ENCODE results near the gene NMUR2. TPM values are rescaled to one million over a fixed set of nuclear protein-coding genes. Genes with fewer than 3 reads are reported as not detected.

Gene NMUR2, protein sequence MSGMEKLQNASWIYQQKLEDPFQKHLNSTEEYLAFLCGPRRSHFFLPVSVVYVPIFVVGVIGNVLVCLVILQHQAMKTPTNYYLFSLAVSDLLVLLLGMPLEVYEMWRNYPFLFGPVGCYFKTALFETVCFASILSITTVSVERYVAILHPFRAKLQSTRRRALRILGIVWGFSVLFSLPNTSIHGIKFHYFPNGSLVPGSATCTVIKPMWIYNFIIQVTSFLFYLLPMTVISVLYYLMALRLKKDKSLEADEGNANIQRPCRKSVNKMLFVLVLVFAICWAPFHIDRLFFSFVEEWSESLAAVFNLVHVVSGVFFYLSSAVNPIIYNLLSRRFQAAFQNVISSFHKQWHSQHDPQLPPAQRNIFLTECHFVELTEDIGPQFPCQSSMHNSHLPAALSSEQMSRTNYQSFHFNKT
- total RNA-seq: not detected

DNA sequence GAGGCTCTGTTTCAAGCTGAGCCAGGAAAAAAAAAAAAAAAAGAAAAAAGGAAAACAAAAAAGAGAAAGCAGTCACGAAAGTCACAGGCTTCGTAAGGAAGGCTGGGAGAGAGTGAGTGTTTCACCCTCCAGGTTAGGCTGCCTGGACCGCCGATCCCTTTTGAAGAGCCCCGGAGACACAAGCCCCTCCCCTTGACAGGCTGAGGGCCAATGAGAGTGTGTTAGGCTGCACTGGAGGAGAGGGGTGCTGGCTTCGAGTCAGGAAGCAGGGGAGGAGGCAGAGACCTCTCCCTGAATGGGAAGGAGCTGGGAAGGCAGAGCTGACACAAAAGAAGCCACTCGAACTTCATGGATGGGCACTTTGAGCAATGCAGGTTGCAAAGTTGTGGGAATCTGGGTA is at the start of gene NMUR2:
Gene NMUR2 (minus strand): TSS at position 135 of the 400 bp plus-strand sequence. CDS start 166 bp downstream, outside the sequence.
- no peak for DNase-seq

DNA sequence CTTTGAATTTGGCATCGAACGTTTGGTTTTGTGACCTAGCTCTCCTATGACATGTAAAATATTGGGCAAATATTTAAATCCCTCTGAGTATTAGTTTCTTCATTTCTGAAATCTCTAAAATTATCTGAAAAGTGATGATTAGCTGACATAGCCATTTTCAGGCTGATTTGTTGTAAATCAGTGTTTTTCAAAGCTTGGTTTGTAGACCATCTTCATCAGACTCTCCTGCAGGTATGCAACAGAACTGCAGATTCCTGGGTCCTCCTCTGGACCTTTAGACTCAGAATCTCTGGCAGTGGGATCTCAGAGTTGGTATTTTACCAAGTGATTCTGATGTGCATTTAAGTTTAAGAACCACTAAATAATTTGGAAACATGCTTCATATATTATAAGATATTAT is 38.9 kb upstream of the NMUR2 start:
- no peak for DNase-seq

DNA sequence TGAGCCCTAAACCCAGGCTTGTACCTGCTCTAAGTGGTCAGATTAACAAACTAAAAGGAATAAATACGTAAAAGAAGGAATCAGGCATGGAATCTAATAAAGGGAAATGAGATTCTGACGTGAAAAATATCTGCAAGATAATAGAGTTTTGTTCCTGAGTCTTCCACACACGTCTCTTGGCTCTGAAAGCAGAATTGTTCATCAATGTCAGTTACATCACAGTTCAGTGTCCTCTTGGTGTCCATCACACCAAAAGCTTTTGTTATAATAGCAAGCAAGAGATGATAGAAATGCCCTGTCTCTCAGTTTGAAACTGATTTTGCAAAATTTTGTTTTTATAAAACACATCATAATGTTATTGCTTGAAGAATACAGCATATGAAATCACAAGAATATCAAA is 34.7 kb upstream of the NMUR2 start:
- no peak for DNase-seq

DNA sequence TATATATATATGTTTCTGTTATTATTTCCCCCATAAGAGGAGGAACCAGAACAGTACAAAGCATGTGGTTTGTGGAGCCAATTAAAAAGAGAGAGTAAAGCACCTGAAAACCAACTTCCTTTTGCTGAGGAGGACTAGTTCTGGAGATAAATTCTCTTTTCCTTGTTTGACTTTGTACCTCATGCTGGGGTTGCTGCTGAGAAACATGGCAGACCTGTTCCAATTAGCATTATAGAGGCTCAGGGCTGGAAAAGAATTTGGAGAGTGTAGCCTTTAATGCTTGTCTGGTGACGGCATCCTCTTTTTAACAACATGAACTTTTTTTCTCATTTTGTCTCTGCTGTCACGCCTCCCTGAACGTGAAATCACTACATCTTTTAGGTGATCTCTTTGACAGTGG is 32.8 kb upstream of the NMUR2 start:
- no peak for DNase-seq

DNA sequence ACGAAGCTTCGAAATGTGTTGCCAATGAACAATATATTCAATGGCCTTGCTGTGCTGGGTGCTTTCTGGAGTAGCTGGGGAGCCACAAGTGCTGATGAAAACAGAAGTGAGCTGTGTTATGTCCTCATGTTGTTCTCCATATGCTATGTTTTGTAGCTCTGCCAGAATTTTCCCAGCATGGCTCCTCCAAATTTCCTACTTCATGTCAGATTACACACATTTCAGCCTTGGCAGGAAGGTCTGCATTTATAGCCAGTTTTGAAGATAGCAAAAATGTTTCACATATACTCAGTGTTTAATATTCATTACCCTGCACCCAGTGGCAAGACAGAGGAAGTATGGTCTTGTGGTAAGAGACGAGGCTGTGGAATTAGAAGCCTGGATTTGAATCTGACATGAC is 22.6 kb upstream of the NMUR2 start:
- no peak for DNase-seq

DNA sequence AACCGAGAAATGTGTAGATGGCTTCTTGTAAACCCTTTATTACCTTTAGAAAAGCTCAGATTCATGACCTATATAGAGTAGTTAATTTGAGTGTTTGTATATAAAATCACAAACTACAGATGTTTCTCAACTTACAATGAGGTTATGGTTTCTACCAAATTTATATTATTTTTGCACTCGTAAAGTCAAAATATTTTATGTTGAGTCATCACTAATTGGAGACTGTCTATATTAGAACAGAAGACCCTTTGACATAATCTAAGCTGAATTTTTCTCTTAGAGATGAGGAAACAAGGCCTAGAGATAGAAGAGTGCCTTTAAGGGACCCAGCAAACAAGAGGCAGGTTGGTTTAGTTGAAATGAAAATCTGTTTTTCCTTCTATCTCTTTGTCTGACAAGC is 20.0 kb upstream of the NMUR2 start:
- DNase-seq: no peak

DNA sequence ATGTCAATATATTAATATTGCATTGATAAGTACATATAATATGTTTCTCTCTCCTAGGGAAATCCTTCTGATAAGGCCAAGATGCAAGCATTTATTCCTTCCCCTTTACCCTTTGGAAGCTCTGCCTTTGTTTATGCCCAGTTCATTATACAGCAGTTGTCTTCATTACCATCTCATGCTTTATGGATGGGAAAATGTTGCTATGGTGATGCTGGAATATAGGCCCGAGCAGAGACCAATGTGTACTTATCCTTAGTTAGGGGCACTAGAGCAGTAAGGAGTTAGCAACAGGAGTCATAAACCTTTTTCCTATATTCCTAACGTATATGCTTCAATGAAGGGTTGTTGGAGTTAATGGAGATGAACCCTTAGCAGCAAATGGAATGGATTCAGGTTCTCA is 19.4 kb upstream of the NMUR2 start:
- DNase-seq: no peak

DNA sequence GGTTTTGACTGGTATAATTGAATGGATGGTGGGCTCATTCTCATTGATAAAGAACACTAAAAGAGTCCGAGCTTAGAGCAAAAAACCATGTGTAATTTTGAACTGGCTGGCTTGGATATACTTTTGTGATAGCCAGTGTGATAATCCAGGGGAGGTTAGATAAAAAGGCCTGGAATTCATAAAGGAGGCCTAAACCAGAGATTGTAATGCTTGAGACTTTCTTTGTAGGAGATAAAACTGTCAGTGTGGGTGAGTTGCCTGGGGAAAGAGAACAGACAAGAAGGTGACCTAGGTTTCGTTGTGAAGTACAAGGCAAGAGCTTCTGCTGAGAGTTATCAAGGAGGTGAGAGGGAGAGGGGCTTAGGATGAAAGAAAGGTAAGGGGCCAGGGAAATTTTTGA is 17.0 kb upstream of the NMUR2 start:
- DNase-seq: no peak

DNA sequence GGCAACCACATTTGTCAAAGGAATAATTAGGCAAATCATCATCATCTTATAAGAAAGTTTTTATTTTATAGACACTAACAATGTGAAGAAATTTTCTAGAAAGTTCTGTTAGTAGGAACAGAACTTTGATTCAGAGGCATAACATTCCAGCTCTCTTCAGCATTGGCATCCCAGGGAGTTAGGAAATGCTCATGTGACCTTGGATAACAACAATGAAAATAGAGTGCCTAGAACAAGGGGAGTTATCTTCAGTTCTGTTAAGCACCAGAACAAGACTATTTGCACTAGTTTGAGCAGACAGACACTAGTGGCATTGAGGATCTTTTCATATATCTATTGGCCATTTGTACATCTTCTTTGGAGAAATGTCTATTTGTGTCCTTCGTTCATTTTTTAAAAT is 7.0 kb upstream of the NMUR2 start:
- DNase-seq: no peak

DNA sequence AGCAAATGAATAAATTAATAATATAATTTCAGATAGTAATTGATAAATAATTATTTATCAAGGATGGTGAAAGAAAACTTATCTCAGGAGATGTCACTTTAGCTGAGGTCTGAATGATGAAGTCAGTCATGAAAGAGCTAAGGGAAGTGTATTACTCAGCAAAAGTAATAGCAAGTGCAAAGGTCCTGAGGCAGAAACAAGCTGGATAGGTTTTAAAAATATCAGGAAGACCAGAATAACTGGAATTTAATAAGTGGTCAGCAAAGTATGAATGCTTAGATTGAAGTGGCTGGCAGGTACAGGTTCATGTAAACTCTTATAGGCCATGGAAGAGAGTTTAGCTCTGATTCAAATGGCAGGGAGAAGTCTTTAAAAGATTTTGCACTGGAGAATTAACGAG is 1.0 kb upstream of the NMUR2 start:
- no peak for DNase-seq

DNA sequence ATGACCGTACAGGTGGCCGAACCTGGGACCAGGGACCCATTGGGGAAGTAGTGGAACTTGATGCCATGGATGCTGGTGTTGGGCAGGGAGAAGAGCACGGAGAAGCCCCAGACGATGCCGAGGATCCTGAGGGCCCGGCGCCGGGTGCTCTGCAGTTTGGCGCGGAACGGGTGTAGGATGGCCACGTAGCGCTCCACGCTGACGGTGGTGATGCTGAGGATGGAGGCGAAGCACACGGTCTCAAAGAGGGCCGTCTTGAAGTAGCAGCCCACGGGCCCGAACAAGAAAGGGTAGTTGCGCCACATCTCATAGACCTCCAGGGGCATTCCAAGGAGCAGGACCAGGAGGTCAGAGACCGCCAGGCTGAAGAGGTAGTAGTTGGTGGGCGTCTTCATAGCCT is 585 bp downstream of the NMUR2 start:
- no peak for DNase-seq

DNA sequence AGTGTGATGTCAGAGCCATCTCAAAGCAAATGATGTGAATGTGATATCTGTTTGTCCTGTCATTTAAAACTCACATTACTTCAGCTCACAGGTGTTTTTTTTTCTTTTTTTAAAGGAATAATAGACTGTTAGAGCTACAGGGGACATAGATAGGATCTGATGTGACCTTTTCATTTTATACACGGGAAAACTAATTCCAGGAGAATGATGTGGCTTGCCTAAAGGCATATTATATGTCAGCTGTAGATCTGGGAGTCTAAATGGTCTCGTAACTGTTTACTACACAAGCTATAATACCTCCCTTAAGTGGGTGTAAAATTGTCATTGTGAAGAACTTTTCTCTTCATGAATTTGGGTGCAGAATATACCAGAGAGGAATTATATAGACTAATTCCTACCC is 2.0 kb downstream of the NMUR2 start:
- no peak for DNase-seq

DNA sequence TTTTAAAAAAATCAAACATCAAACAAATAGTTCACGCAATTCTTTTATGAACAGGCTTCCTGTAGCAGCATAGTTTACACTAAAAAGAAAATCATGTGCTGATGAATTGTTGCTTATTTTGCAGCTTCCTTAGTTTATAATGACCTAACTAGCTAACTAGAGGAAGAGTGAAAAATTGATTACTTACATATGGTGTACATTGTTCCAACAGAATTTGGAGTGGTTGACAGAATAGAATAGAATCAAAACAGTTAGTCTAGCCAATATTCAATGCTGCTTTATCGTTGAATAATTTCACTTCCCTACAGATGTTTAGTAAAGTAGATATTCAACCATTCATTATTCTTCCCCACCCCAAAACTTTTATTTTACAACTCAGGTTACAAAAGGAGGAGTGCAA is 4.2 kb downstream of the NMUR2 start:
- DNase-seq: no peak

DNA sequence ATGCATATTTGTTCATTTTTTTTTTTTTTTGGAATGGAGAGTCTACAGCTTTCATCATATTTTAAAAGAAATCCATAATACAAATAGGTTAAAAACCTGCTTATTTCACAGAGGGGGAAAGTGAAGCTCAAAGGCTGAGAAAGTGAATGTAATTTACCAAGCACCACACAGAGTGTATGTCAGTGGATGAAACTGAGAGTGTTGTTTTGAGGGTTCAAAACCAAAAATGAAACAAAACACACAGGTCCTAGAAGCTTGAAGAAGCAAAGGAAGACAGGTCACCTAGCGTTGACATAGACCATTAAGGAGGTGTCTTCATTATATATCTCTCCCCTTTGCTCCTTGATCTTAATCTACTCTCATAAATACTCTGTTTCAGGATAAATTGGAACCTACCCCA is 7.5 kb downstream of the NMUR2 start:
- no peak for DNase-seq

DNA sequence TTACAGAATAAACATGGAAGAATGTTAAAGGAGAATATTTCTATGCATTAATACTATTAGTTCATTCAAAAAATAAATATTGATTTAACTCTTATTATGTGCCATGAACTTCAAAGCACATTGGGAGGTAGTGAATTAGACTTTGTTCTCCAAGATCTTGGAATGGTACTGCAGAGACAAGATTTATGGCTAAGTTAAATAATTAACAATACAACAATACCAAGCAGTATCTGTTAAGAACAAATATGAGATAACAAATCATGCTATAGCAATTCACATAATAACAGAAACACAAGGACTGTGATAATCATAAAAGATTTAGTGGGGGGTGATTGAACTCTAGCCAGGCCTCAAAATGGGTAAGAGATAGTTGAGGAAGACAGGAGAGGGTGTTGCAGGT is 11.6 kb downstream of the NMUR2 start:
- DNase-seq: no peak

DNA sequence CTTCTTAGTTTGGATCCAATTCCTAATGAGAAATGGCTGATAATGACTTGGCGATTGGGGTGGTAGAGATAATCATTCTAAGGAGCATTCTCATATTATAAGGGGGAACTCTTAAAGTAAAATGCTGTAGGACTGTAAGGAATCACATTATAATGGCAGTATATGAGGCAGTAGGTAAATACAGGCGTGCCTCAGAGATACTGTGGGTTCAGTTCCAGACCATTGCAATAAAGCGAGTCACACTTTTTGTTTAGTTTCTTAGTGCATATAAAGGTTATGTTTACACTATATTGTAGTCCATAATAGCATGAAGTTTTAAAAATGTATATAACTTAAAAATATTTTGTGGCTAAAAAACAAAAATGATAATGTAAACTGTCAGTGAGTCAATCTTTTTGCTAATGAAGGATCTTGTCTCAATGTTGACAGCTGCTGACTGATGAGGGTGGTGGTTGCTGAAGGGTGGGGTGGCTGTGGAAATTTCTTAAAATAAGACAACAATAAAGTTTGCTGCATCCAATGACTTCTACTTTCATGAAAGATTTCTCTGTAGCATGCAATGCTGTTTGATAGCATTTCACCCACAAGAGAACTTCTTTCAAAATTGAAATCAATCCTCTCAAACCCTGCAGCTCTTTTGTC is 15.8 kb downstream of the NMUR2 start:
- no peak for DNase-seq

DNA sequence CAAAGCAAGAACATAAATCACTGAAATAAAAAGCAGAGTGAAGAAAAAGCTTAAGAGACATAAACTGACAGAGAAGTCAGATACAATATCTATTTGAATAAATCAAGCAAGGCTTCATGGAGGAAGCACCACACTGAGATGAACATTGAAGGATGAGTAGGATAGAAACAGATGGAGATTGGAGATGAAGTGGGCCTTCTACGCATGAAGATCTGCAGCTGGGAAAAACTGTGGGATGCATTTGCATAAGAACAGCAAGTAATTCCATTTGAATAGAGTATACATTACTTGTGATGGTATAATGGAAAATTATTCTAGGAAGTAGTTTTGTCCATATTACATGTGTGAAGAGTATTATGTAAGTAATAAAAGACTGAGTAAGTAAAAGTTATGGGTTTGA is 16.5 kb downstream of the NMUR2 start:
- DNase-seq: no peak

DNA sequence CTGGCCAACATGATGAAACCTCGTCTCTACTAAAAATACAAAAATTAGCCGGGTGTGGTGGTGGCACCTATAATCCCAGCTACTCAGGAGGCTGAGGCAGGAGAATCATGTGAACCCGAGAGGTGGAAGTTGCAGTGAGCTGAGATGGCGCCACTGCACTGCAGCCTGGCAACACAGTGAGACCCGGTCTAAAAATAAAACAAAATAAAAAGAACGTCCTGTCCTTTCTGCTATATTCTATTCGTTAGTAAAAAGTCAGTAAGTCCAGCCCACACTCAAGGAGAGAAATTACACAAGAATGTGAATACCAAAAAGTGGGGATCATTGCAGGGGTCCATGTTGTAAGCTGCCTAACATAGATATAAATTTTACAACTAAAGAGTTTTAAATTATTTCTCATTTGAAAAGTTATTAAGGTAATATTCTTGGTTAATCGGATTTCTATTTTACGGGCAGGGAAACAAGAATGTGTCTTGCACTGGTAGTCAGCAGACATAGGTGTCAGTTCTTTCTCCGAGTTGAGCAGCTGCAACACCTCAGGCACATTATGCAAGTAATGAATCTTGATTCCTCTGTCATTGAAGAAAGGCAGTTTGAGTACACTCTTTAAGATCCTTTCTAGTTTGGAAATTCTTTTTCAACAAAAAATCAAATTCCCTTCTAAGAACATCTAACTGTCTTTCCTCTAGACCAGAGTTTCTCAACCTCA is 24.5 kb downstream of the NMUR2 start:
- DNase-seq: no peak

DNA sequence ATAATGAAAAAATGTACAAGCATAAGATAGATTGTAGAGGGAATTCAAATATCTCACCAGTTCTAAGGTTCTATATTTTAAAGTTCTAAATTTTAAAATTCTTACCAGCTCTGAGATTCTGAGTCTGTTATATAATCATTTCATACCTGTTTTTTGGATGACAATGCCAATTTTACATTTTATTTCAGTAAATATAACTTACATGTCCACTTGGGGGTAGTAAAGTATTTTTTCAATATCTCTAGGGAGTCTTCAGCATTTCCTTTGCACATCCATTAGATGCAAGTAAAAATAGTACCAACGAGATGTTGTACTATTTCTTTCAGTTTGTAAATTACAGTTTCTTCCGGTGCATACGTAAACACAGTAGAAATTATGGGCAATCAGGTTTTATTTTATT is 25.7 kb downstream of the NMUR2 start:
- DNase-seq: no peak

DNA sequence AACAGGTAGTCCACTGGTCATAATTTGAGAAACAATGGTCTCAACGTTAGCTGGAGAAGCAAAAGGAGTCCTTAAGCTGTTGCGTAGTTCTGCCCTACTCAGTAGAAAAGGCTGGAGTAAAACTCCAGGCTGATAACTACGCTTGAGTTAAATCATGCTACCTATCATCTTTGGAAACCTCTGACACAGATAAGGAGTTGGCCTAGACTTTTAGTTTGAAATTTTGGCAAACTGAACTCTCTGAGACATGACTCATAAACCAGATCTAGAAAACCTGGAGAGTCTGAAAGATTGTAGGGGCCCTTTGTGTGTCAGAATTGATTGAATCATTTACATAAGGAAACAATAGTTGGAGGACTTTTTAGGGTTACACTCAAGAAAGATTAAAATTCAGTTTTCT is 26.3 kb downstream of the NMUR2 start:
- DNase-seq: no peak

DNA sequence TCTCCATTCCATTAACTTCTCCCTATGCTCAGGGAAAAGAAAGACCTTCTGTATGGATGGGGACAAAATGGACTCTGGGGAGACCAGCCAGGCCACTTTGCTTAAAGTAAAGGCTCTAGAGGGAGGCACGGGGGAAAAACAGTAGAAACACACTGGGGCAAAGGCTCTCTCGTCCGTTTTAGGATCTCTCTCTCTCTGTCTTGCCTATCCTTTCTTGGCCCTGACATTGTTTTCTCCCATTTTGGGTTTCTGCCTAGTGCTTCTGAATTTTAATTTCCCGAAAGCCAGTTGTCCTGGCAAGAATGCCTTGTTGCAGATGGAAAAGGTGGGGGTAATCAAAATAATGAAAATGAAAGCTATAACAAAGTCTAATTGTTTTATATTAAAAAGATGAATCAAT is 28.2 kb downstream of the NMUR2 start:
- no peak for DNase-seq

DNA sequence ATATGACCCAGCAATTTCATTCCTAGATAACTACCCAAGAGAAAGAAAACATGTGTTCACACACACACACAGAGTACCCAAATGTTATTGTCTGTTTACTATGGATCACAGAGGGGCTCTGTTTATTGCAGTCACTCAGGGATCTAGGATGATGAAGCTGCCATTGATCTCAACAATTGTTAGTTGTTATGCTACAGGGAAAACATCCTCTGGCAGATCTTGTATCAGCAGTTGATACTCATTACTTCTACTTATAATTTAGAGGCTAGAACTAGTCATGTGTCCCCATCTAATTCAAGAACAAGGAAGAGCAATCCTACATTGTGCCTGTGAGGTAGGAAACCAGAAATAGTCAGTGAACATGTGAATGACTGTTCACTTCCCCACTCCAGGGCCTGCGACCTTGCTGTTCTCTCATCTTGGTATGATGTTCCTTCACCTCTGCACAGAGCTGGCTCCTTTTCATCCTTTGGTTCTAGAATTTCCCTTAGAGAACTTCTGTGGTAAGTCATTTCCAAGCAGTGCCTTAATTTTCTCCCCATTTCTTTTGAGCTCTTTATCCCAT is 30.3 kb downstream of the NMUR2 start:
- DNase-seq: no peak

DNA sequence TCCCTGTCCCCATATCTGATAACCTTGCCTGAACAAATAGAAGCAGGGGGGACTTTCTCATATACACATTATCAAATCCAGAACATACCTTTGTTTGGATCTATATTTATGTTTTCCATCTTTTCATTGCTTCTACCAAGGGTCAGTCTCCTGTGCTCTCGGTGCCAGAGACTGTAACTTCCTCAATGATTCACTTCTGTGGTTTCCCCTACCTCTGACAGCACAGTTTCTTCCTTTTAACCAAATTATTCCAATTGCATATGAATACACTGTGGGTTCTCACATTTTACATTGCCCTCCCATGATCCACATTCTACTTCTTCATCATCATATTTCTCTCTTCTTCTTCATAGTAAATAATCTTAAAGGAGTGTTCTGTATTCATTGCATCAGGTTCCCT is 32.2 kb downstream of the NMUR2 start:
- DNase-seq: no peak

DNA sequence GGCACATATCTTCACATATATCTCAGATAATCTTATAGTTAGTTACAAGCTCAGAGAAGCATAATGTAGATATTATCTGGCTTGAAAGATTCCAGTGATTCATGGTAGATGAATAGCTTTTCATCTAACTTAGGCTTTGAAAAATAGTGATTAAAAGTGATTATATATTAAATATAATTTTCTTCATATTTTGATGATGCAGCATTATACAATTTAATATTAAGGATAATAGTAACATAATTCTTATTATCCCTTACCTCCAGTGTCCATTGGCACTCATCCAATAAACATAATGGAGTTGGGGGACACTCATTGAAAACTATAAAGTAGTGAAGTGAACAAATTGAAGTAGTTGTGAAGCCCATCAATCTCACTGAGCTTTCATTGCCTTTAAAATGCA is 35.8 kb downstream of the NMUR2 start:
- no peak for DNase-seq
